SK-N-SH (cell line): ENCODE results near the gene ZFHX3. TPM values are rescaled to one million over a fixed set of nuclear protein-coding genes. Genes with fewer than 3 reads are reported as not detected.

Experiments
- CTCF ChIA-PET: fragments of 300-600, 350-600 bp; formaldehyde crosslinking; extraction: SDS; loops from one replicate; lab custom pipeline; 2021; lab: Yijun Ruan, JAX
- POLR2A ChIA-PET: fragments of 350-600 bp; sonication (Branson Sonifier 250); formaldehyde crosslinking; extraction: SDS; loops from one replicate; lab custom pipeline; 2020; ENCODE audit warnings: antibody characterized with exemption, inconsistent platforms; lab: Yijun Ruan, JAX
- DNase-seq: peaks from one replicate; pipeline ENCODE4 v3.0.0; 2012
- H2AFZ ChIP-seq: fragments of 200-600 bp; sonication (generic); 2 replicates; pipeline ENCODE4 v1.8.1; 2016; ENCODE audit warnings: antibody characterized with exemption, mild to moderate bottlenecking, low read depth
- H3F3A ChIP-seq: fragments of 200-600 bp; sonication (generic); replicated peaks from 2 replicates; pipeline ENCODE3; 2016; ENCODE audit warnings: antibody characterized with exemption, mild to moderate bottlenecking; ENCODE audit not compliant: insufficient read depth
- H3K27ac ChIP-seq, 2 experiments: fragments of 200-500 bp in 1 of 2; fragments of 200-600 bp in 1 of 2; sonication (Bioruptor generic) in 1 of 2; sonication (generic), shearing (Covaris generic) in 1 of 2; 2 replicates each; pipeline versions ENCODE4 v1.5.1 to v1.6.1; 2014 to 2016; ENCODE audit warnings: low read depth in 2 of 2, inconsistent platforms in 1 of 2, low read length in 1 of 2, mild to moderate bottlenecking in 1 of 2, mixed read lengths in 1 of 2
- H3K27me3 ChIP-seq: fragments of 200-600 bp; sonication (generic), shearing (Covaris generic); 2 replicates; pipeline ENCODE4 v1.6.1; 2016; ENCODE audit warnings: mixed run types; ENCODE audit not compliant: insufficient read depth
- H3K36me3 ChIP-seq, 2 experiments: fragments of 200-500 bp in 1 of 2; fragments of 200-600 bp in 1 of 2; sonication (Bioruptor generic) in 1 of 2; sonication (generic) in 1 of 2; replicated peaks in 1 of 2; 2 replicates each; pipeline versions ENCODE3 to v1.5.1; 2014 to 2016; ENCODE audit warnings: low read length in 1 of 2, mild to moderate bottlenecking in 1 of 2; ENCODE audit not compliant: insufficient read depth in 2 of 2, control insufficient read depth in 1 of 2
- H3K4me1 ChIP-seq, 2 experiments: fragments of 200-500 bp in 1 of 2; fragments of 200-600 bp in 1 of 2; sonication (Bioruptor generic) in 1 of 2; sonication (generic), shearing (Covaris generic) in 1 of 2; 2 replicates each; pipeline versions ENCODE4 v1.5.1 to v1.6.1; 2014 to 2016; ENCODE audit warnings: low read depth in 1 of 2, low read length in 1 of 2, mixed run types in 1 of 2; ENCODE audit not compliant: insufficient read depth in 2 of 2, control insufficient read depth in 1 of 2
- H3K4me2 ChIP-seq: fragments of 200-600 bp; sonication (generic), shearing (Covaris generic); 2 replicates; pipeline ENCODE4 v1.6.1; 2017; ENCODE audit warnings: mixed run types
- H3K4me3 ChIP-seq, 2 experiments: fragments of 200-500 bp in 1 of 2; fragments of 200-600 bp in 1 of 2; sonication (Bioruptor generic) in 1 of 2; sonication (generic), shearing (Covaris generic) in 1 of 2; 2 replicates each; pipeline versions ENCODE4 v1.5.1 to v1.8.1; 2014 to 2016; ENCODE audit warnings: low read depth in 2 of 2, inconsistent platforms in 1 of 2, low read length in 1 of 2, mild to moderate bottlenecking in 1 of 2, mixed read lengths in 1 of 2, moderate library complexity in 1 of 2
- H3K79me2 ChIP-seq: fragments of 200-600 bp; sonication (generic); 2 replicates; pipeline ENCODE4 v1.8.1; 2017; ENCODE audit warnings: mild to moderate bottlenecking; ENCODE audit not compliant: insufficient read depth
- H3K9ac ChIP-seq: fragments of 200-600 bp; sonication (generic); 2 replicates; pipeline ENCODE4 v1.6.1; 2017; ENCODE audit warnings: mixed run types
- H3K9me2 ChIP-seq: fragments of 200-600 bp; sonication (generic); 2 replicates; pipeline ENCODE4 v1.6.1; 2017; ENCODE audit warnings: mixed run types
- H3K9me3 ChIP-seq: fragments of 200-600 bp; sonication (generic); 2 replicates; pipeline ENCODE4 v1.6.1; 2017; ENCODE audit warnings: mixed run types, mild to moderate bottlenecking, moderate library complexity
- H4K20me1 ChIP-seq: fragments of 200-600 bp; sonication (generic); 2 replicates; pipeline ENCODE4 v1.6.1; 2017; ENCODE audit warnings: mild to moderate bottlenecking, mixed run types; ENCODE audit not compliant: insufficient read depth
- GABPA ChIP-seq: IDR thresholded peaks from 2 replicates; pipeline ENCODE4 v1.4.0; 2012; ENCODE audit warnings: low read depth, mild to moderate bottlenecking
- GATA2 ChIP-seq: sonication (generic); formaldehyde crosslinking; IDR thresholded peaks from 2 replicates; pipeline ENCODE4 v1.5.0; 2020; ENCODE audit warnings: mild to moderate bottlenecking, missing genetic modification reagents
- IRF3 ChIP-seq: fragments of 150-350 bp; IDR thresholded peaks from 2 replicates; pipeline ENCODE4 v1.6.1; 2016; ENCODE audit warnings: mild to moderate bottlenecking, low read depth, low read length
- JUND ChIP-seq: IDR thresholded peaks from 2 replicates; pipeline ENCODE4 v1.4.0; 2012
- MEF2A ChIP-seq: IDR thresholded peaks from 2 replicates; pipeline ENCODE4 v1.4.0; 2012; ENCODE audit warnings: low read depth, borderline replicate concordance
- MXI1 ChIP-seq: IDR thresholded peaks from 2 replicates; pipeline ENCODE4 v1.6.1; 2012; ENCODE audit warnings: mild to moderate bottlenecking, low read depth, low read length, improper control_type of control experiment
- NRF1 ChIP-seq: IDR thresholded peaks from 2 replicates; pipeline ENCODE4 v1.6.1; 2012; ENCODE audit warnings: low read depth, mild to moderate bottlenecking, low read length
- PBX3 ChIP-seq: IDR thresholded peaks from 2 replicates; pipeline ENCODE4; 2012
- RXRA ChIP-seq: IDR thresholded peaks from 2 replicates; pipeline ENCODE4 v1.4.0; 2012; ENCODE audit warnings: low read depth, mild to moderate bottlenecking, borderline replicate concordance
- USF1 ChIP-seq: IDR thresholded peaks from 2 replicates; pipeline ENCODE4 v1.4.0; 2012; ENCODE audit warnings: low read depth, borderline replicate concordance
- WGBS: methylation state at CpG from one replicate; pipeline ENCODE4 v1.1.6; 2017; ENCODE audit warnings: low lambda C conversion rate; 5-methylcytosine and 5-hydroxymethylcytosine counted together
- polyA plus RNA-seq, 3 experiments: library from polyadenylated mRNA; depleted of rRNA; stranded (reverse); fragments of >200 nt; gene quantifications; 2 replicates each; pipeline ENCODE4 v1.2.3, GENCODE V29; 2012
- TF ChIP-seq, protein P1 (sequence below): fragments of 150-350 bp; IDR thresholded peaks from 2 replicates; pipeline ENCODE4 v1.6.1; 2017; ENCODE audit warnings: antibody characterized with exemption, low read length, low read depth, borderline replicate concordance
- TF ChIP-seq, protein P2 (sequence below): IDR thresholded peaks from 2 replicates; pipeline ENCODE4 v1.4.0; 2012; ENCODE audit warnings: low read depth, borderline replicate concordance

The ZFHX3 gene
- polyA plus RNA-seq, 1 of the 3 experiments (the other 2 are of a cell fraction): 2.0 TPM

DNA sequence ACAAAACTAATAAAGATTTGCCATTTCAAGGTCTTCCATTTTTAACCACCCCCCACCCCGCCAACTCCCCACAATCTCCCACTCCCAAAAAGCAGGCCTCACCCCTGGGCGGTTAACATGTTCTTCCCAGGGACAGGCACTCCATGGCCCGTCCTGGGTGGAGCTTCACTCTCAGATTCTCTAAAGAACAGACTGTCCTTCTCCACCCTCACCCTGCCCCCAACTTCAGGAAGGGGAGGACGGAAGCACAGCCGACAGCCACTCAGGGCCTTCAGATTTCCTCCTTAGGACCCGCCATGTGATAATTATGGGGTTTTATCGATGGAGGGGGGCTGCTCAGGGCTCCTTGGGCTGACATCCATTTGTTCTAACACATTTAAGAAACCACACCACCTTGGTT, 61.9 kb downstream of the ZFHX3 start:
- no peaks in the 10 kb centered on the region for H3K9me3 ChIP-seq
- no peaks in the 10 kb centered on the region for H3K9me2 ChIP-seq
- ChIA-PET POLR2A (no interaction called here), CTCF (interaction anchor here (0.6 kb wide), 1 partner anchor 153 kb away, joined by 3 read pairs; no protein-coding TSS in a partner anchor)
- peaks cover 30 to 34% of the 10 kb centered on the region in 2 experiments; a peak in 3 of 4 replicates for H3K4me1 ChIP-seq
- H3K9ac ChIP-seq: no peak overlapping the region
- H3K27me3 ChIP-seq: no peaks in the 10 kb centered on the region
- TF ChIP-seq GATA2: no peak
- TF ChIP-seq JUND: no peak
- TF ChIP-seq MXI1: no peak
- TF ChIP-seq RXRA: no peak
- TF ChIP-seq, protein P1, sequence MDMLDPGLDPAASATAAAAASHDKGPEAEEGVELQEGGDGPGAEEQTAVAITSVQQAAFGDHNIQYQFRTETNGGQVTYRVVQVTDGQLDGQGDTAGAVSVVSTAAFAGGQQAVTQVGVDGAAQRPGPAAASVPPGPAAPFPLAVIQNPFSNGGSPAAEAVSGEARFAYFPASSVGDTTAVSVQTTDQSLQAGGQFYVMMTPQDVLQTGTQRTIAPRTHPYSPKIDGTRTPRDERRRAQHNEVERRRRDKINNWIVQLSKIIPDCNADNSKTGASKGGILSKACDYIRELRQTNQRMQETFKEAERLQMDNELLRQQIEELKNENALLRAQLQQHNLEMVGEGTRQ: no peak
- no peak for TF ChIP-seq GABPA
- no peak for TF ChIP-seq USF1
- no peak for TF ChIP-seq IRF3
- TF ChIP-seq MEF2A: no peak
- TF ChIP-seq PBX3: no peak
- TF ChIP-seq, protein P2, sequence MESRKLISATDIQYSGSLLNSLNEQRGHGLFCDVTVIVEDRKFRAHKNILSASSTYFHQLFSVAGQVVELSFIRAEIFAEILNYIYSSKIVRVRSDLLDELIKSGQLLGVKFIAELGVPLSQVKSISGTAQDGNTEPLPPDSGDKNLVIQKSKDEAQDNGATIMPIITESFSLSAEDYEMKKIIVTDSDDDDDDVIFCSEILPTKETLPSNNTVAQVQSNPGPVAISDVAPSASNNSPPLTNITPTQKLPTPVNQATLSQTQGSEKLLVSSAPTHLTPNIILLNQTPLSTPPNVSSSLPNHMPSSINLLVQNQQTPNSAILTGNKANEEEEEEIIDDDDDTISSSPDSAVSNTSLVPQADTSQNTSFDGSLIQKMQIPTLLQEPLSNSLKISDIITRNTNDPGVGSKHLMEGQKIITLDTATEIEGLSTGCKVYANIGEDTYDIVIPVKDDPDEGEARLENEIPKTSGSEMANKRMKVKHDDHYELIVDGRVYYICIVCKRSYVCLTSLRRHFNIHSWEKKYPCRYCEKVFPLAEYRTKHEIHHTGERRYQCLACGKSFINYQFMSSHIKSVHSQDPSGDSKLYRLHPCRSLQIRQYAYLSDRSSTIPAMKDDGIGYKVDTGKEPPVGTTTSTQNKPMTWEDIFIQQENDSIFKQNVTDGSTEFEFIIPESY: no peak
- TF ChIP-seq NRF1: no peak
- no peak overlapping the region for H3K4me3 ChIP-seq
- H3K4me2 ChIP-seq: no peak overlapping the region
- DNase-seq: no peak
- H3K36me3 ChIP-seq: no peaks in the 10 kb centered on the region
- WGBS: 98% methylated on average over 7 of the region's 7 CpGs
- no peak overlapping the region for H3K27ac ChIP-seq
- peaks cover 89% of the 10 kb centered on the region for H3K79me2 ChIP-seq
- H2AFZ ChIP-seq: no peak overlapping the region
- peaks cover 27% of the 10 kb centered on the region for H3F3A ChIP-seq
- peaks cover 36% of the 10 kb centered on the region for H4K20me1 ChIP-seq
